GM18511 (cell line): ENCODE data around the gene NCAPD2.

ENCODE experiments used
- ATAC-seq: cut with Tn5 transposase; IDR thresholded peaks from one replicate; pipeline ENCODE4 v1.9.1; 2021; ENCODE audit warnings: mild to moderate bottlenecking, moderate library complexity; ENCODE audit not compliant: unreplicated experiment

NCAPD2 gene

DNA sequence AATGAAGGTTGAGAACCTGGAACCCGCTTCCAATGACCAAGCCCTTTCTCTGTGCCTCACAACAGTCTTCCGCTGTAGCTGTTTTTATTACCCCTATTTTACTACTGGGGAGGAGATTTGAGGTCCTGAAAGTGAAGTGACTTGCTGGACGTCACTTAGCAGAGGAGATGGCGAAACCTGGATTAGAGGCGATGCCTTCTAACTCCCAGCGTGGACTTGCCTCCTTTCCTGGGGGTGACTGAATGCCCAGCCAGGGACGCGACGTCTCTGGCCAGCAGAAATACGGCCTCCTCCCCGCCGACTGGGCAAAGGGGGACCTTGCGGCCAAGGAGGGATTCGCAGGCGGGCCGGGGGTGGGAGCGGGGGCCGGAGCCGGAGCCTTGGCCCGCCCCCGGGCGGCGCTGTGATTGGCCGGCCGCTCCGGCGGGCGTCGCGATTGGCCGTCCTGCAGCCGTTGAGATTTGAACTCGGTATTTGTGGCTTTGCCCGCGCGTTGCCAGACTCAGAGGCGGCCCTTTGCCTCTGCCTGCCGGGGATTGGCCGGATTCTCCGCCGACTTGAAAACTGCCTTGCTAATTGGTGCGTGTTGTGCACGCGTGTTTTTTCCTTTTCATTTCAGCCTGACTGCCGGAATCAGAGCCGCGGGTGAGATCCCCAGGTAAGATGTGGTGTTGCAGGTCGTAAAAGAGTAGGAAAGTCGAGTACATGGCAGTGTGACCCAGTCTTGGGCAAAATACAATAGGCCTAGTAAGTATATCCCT, at the start of gene NCAPD2:
Gene NCAPD2 (plus strand): TSS at position 606 of the 761 bp plus-strand sequence. CDS start 997 bp downstream, outside the sequence.
- ATAC-seq = peak; percentile 92

GRCh38 chr12:6444704-6445688, 48.9 kb upstream of the NCAPD2 start, which contains the start of gene CD27:
TSS of gene CD27 (plus strand) at chr12:6444955. CDS start at chr12:6445096, 141 bp downstream.
- ATAC-seq = no peak

- ATAC-seq = no peak
Measured at GRCh38 chr12:6450091-6450868, 43.6 kb upstream of the NCAPD2 start.

- ATAC-seq = no peak
Measured at GRCh38 chr12:6450869-6451347, 43.0 kb upstream of the NCAPD2 start.

DNA sequence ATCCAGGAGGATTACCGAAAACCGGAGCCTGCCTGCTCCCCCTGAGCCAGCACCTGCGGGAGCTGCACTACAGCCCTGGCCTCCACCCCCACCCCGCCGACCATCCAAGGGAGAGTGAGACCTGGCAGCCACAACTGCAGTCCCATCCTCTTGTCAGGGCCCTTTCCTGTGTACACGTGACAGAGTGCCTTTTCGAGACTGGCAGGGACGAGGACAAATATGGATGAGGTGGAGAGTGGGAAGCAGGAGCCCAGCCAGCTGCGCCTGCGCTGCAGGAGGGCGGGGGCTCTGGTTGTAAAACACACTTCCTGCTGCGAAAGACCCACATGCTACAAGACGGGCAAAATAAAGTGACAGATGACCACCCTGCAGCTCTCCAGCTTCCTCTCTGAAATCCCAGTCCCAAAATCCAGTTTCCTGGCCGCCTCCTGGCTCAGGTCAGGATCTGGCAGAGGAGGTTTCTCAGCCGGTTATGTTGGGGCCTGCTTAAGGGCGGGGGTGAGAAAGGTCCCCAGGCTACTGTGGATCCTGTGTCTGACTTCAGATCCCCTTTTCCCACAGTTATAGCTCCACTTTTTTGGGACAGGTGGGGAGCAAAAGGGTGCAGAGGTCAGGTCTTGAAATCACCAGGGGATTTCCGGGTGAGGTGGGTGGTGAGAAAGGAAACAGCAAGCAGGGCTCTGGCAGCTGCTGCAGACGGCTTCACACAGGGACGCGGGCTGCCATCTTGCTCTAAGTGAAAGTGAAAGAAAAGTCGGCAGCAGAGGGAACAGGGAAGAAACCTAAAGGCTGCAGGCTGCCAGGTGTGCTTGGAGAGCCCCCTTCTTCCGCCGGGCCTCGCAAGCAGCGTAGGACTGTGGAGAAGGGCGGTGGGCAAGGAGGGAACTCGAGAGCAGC, 42.3 kb upstream of the NCAPD2 start, which contains the start of gene TAPBPL:
Gene TAPBPL (plus strand): TSS at position 695 of the 897 bp plus-strand sequence. CDS start 207 bp downstream, outside the sequence.
- peak; percentile 83 for ATAC-seq

DNA sequence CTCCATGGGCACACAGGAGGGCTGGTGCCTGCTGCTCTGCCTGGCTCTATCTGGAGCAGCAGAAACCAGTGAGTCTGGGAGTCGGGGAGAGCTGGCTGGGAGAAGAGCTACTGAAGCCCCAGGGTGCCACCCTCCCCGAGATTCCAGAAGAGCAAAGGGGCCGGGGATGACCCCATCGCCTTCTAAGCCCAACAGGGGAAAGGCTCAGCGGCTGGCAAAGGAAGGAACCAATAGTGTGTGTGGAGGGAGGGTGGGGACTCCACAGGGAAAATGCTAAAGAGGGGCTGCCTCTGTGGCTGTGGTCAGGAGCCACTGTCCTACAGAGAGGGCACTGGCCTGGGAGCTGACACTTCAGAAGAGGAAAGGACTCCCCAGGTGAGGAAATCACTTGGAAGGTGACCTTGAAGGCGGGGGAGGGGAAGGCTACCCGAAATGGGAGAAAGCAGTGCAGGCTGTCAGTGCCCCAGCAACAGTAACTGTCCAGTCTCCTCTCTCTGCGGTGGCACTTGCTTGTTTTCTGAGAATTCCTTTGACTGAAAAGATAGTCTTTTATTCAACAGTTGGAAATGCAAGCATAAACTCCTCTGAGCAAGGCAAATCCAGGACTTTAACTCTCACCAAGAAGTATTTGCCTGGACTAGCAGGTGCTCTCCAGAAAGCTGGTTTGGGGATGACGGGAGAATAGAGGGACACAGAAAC, 41.5 kb upstream of the NCAPD2 start:
- ATAC-seq = peak; percentile 12

DNA sequence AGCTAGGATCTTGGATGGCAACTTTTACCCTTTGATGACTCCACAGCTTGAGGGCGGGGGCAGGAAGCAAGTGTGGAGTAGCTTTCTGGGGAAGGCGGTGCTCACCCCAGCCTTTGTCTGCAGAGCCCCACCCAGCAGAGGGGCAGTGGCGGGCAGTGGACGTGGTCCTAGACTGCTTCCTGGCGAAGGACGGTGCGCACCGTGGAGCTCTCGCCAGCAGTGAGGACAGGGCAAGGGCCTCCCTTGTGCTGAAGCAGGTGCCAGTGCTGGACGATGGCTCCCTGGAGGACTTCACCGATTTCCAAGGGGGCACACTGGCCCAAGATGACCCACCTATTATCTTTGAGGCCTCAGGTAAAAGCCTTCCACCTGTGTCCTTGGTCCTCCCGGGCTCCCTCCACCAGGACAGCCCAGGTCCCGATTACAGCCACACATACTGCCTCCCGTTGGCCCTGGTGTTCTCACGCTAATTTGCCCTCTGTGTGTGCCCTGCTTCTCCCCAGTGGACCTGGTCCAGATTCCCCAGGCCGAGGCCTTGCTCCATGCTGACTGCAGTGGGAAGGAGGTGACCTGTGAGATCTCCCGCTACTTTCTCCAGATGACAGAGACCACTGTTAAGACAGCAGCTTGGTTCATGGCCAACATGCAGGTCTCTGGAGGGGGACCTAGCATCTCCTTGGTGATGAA, 40.8 kb upstream of the NCAPD2 start:
- no peak for ATAC-seq

GRCh38 chr12:6457220-6457945, 36.5 kb upstream of the NCAPD2 start:
- ATAC-seq = no peak

DNA sequence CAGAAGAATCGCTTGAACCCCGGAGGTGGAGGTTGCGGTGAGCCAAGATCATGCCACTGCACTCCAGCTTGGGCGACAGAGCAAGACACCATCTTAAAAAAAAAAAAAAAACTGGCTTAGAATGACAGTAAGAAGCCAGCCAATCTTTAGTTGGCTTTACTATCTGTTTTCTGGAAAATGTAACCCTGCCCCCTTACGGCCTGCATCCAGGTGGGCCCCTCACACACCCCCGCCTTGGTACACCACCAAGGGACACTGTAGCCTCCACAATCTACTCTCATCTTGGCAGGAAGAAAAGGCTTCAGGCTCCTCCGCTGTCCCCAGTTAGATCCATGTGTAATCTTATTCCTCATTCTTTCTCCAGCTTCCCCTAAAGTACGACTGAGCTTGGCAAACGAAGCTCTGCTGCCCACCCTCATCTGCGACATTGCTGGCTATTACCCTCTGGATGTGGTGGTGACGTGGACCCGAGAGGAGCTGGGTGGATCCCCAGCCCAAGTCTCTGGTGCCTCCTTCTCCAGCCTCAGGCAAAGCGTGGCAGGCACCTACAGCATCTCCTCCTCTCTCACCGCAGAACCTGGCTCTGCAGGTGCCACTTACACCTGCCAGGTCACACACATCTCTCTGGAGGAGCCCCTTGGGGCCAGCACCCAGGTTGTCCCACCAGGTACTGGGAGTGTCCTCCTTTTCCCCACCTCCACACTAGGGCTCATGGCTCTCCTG, 35.5 kb upstream of the NCAPD2 start:
- no peak for ATAC-seq

DNA sequence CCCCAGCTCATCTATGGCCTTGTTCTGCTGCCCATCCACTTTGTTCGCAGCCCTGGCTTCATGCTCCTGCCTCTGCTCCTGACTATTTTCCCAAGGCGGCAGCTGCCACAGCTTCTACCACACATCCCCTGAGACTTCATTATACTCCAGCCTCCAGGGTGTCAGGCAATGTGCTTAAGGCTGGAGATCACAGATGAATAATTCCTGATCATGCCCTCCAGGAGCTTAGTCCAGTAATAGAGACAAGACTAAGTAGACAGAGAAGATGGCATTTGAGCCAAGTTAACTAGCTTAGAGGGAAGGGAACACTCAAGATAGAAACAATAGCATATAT, 34.9 kb upstream of the NCAPD2 start:
- no peak for ATAC-seq

DNA sequence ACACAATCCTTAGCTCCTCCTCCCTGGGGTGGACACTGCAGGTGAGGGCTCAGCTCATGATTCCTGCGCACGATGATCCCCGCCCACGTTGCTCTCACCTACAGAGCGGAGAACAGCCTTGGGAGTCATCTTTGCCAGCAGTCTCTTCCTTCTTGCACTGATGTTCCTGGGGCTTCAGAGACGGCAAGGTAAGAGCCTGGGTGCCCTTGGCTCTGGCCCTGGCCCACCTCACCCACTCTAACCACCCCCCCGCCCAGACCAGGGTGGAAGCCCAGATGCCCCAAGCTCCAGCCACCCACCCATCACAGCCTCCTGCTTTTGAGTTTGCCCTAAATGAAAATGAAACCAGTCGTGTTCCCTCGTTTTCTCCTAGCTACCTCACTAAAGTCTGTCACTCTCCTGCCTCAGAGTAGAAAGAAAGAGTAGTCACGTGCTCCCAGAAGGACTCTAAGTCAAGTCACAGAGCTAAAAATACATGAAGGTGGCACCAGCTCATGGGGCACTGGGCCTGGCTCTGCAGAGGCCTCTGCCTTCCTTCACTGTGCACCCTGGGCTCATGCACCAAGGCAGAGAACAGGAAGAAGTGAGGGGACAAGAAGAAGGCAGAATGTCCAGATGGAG, 33.0 kb upstream of the NCAPD2 start:
- no peak for ATAC-seq

GRCh38 chr12:6461401-6462233, 32.3 kb upstream of the NCAPD2 start:
- peak; percentile 78 for ATAC-seq

DNA sequence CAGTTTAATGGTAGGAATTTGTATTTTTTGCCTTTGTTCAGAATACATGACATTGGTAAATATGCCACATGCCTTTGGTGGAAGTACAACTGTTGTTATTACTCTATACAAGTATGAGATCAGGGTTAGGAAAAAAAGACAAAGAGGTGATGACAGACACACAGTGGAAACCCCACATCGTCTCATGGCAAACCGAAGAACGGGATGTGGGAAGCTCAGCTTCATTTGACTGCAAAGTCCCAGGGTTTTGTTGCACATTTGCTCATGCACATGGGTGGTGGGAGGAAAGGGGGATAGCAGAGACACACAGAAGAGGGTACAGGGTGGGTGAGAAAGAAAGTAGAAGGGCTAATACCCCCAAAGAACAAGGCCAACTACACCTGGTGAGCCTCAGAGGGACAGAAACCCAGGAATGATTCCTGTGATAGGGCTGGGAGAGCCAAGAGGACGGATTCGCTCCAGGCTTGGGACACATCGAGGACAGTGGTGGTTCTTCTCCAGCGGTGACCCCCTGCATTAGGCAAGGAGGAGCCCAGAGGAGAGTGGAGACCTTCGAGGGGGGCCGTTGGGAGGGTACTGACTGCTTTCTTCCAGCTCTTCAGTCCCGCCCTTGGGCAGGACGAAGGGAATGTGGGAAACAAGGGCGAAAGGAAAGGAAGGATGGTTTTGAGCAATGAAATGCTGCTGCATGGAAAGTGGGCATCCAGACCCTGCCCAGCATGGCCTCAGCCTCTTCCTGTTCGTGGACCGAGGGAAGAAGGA, 31.5 kb upstream of the NCAPD2 start:
- peak; percentile 7 for ATAC-seq

DNA sequence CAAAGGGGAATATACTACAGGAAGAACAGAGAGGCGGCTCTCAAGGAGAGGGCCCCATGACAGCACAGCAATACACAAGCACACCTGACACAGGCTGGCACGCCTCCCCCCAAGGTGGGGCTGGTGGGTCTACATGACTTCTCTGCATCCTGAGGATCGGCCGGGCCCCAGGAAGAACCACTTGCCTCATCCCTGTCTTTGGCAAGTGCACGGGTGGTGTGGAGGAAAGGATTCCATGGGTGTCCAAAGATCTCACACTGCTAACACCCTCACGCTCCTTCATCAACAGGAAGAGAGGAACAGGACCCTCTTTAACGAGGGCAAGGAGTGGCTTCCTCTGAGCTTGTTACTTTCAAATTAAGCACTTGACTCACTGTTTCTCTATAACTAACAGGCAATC, 30.7 kb upstream of the NCAPD2 start:
- ATAC-seq = no peak

GRCh38 chr12:6463858-6464257, 30.0 kb upstream of the NCAPD2 start:
- no peak for ATAC-seq
